HCT116 (cell line): ENCODE results near the gene DEPDC4. TPM values are rescaled to one million over a fixed set of nuclear protein-coding genes. Genes with fewer than 3 reads are reported as not detected.

Experiments
- ATAC-seq: fragments of 200-7000 bp; cut with Tn5 transposase; 2 replicates; pipeline ENCODE4 v1.9.1; 2020; ENCODE audit warnings: mild to moderate bottlenecking, moderate library complexity
- BruUV-seq: library from RNA; stranded (reverse); fragments of 400-500 nt; replicated peaks from 2 replicates; lab custom pipeline; 2021; lab: Mats Ljungman, UMichigan
- CTCF ChIA-PET: fragments of 300-600 bp; sonication (Branson Sonifier 250); formaldehyde crosslinking; loops from one replicate; lab custom pipeline; 2021; ENCODE audit warnings: antibody characterized with exemption; lab: Charles Lee
- POLR2A ChIA-PET: fragments of 300-600, 350-600 bp; sonication (Branson Sonifier 250); formaldehyde crosslinking; loops from one replicate; lab custom pipeline; 2021; ENCODE audit warnings: antibody characterized with exemption; lab: Charles Lee
- RAD21 ChIA-PET, 2 experiments: fragments of 300-600 bp; sonication (Branson Sonifier 250); formaldehyde crosslinking; loops; one replicate each; lab custom pipeline; 2023; ENCODE audit warnings: low total read pairs in 2 of 2; ENCODE audit not compliant: uncharacterized antibody in 2 of 2, unreplicated experiment in 2 of 2, low non-redundant PET in 1 of 2; lab: Charles Lee
- DNase-seq: peaks from one replicate; pipeline ENCODE4 v3.0.0-alpha.2; 2010; ENCODE audit warnings: low read depth, low spot score
- H2AFZ ChIP-seq: fragments of 200-600 bp; shearing (Covaris generic), sonication (generic); 2 replicates; pipeline ENCODE4 v1.6.1; 2017; ENCODE audit warnings: low read depth, mixed run types, mixed read lengths, antibody characterized with exemption, low read length; ENCODE audit not compliant: poor library complexity, severe bottlenecking
- H3K27ac ChIP-seq: 2 replicates; pipeline ENCODE4 v1.5.1; 2012; ENCODE audit warnings: low read depth, low read length
- H3K27me3 ChIP-seq: fragments of 200-600 bp; sonication (generic); 2 replicates; pipeline ENCODE4 v1.6.1; 2016; ENCODE audit warnings: mixed run types, low read length, mixed read lengths; ENCODE audit not compliant: insufficient read depth
- H3K36me3 ChIP-seq, 2 experiments: fragments of 200-500 bp in 1 of 2; fragments of 200-600 bp in 1 of 2; sonication (Bioruptor generic) in 1 of 2; sonication (generic) in 1 of 2; 2 replicates each; pipeline versions ENCODE4 v1.5.1 to v1.6.1; 2014 to 2016; ENCODE audit warnings: low read length in 2 of 2, inconsistent platforms in 1 of 2, mixed read lengths in 1 of 2, mixed run types in 1 of 2; ENCODE audit not compliant: insufficient read depth in 2 of 2, control insufficient read depth in 1 of 2
- H3K4me1 ChIP-seq, 2 experiments: fragments of 200-600 bp in 1 of 2; sonication (generic) in 1 of 2; 2 replicates each; pipeline versions ENCODE4 v1.5.1 to v1.6.1; 2012 to 2017; ENCODE audit warnings: low read length in 2 of 2, inconsistent platforms in 1 of 2, mild to moderate bottlenecking in 1 of 2, mixed read lengths in 1 of 2, mixed run types in 1 of 2, moderate library complexity in 1 of 2; ENCODE audit not compliant: insufficient read depth in 2 of 2, control insufficient read depth in 1 of 2
- H3K4me2 ChIP-seq: fragments of 200-600 bp; sonication (generic); 2 replicates; pipeline ENCODE4 v1.6.1; 2017; ENCODE audit warnings: mixed run types, low read length, mixed read lengths
- H3K4me3 ChIP-seq, 2 experiments: fragments of 200-600 bp in 1 of 2; sonication (generic) in 1 of 2; replicated peaks in 1 of 2; 2 replicates each; pipeline ENCODE4 v1.5.1; 2011 to 2016; ENCODE audit warnings: low read length in 2 of 2, control low read depth in 1 of 2, low read depth in 1 of 2, mild to moderate bottlenecking in 1 of 2, mixed read lengths in 1 of 2, mixed run types in 1 of 2
- H3K79me2 ChIP-seq: fragments of 200-600 bp; sonication (generic); 2 replicates; pipeline ENCODE4 v1.6.1; 2017; ENCODE audit warnings: mild to moderate bottlenecking, mixed run types, low read length, moderate library complexity, mixed read lengths; ENCODE audit not compliant: insufficient read depth
- H3K9ac ChIP-seq: fragments of 200-600 bp; sonication (generic); 2 replicates; pipeline ENCODE4 v1.6.1; 2016; ENCODE audit warnings: low read length, mixed read lengths
- H3K9me2 ChIP-seq: fragments of 200-600 bp; sonication (generic), shearing (Covaris generic); 2 replicates; pipeline ENCODE4 v1.6.1; 2017; ENCODE audit warnings: mixed run types, mild to moderate bottlenecking, moderate library complexity; ENCODE audit not compliant: insufficient read depth
- H3K9me3 ChIP-seq, 2 experiments: fragments of 200-500 bp in 1 of 2; fragments of 200-600 bp in 1 of 2; sonication (Bioruptor generic) in 1 of 2; sonication (generic) in 1 of 2; 2 replicates each; pipeline ENCODE4 v1.6.1; 2014 to 2017; ENCODE audit warnings: low read length in 2 of 2, mixed read lengths in 2 of 2, inconsistent platforms in 1 of 2, low read depth in 1 of 2, mild to moderate bottlenecking in 1 of 2, mixed run types in 1 of 2, moderate library complexity in 1 of 2; ENCODE audit not compliant: control insufficient read depth in 1 of 2, insufficient read depth in 1 of 2
- H4K20me1 ChIP-seq: fragments of 200-600 bp; sonication (generic), shearing (Covaris generic); 2 replicates; pipeline ENCODE4 v1.6.1; 2017; ENCODE audit warnings: mixed run types, mild to moderate bottlenecking, moderate library complexity; ENCODE audit not compliant: insufficient read depth
- ATF3 ChIP-seq: IDR thresholded peaks from 2 replicates; pipeline ENCODE4 v1.6.1; 2012
- EGR1 ChIP-seq: IDR thresholded peaks from 2 replicates; pipeline ENCODE4 v1.6.1; 2012; ENCODE audit warnings: low read depth
- EZH2 ChIP-seq: fragments of 200-600 bp; sonication (generic); IDR thresholded peaks from 2 replicates; pipeline ENCODE4 v1.6.1; 2017; ENCODE audit warnings: antibody characterized with exemption, mixed run types
- FOSL1 ChIP-seq: IDR thresholded peaks from 2 replicates; pipeline ENCODE4 v1.6.1; 2012; ENCODE audit warnings: low read depth
- MAX ChIP-seq: IDR thresholded peaks from 2 replicates; pipeline ENCODE4 v1.6.1; 2012
- POLR2A ChIP-seq: IDR thresholded peaks from 2 replicates; pipeline ENCODE4 v1.7.0; 2011; ENCODE audit warnings: borderline replicate concordance; ENCODE audit not compliant: insufficient read depth, insufficient read length; ENCODE audit errors: extremely low read depth
- REST ChIP-seq: IDR thresholded peaks from 2 replicates; pipeline ENCODE4 v1.6.1; 2012; ENCODE audit warnings: low read depth
- SIN3A ChIP-seq: IDR thresholded peaks from 2 replicates; pipeline ENCODE4 v1.6.1; 2012; ENCODE audit warnings: low read depth
- SRF ChIP-seq: IDR thresholded peaks from 2 replicates; pipeline ENCODE4 v1.6.1; 2012; ENCODE audit warnings: low read depth
- TCF7L2 ChIP-seq: IDR thresholded peaks from 2 replicates; pipeline ENCODE4 v1.7.0; 2011; ENCODE audit warnings: borderline replicate concordance, inconsistent platforms; ENCODE audit not compliant: insufficient read depth, insufficient read length; ENCODE audit errors: extremely low read depth
- YY1 ChIP-seq: IDR thresholded peaks from 2 replicates; pipeline ENCODE4 v1.6.1; 2011; ENCODE audit warnings: low read length, low read depth, moderate library complexity, mild to moderate bottlenecking; ENCODE audit not compliant: insufficient replicate concordance; ENCODE audit errors: extremely low read depth
- ZFX ChIP-seq: fragments of 450-650 bp; IDR thresholded peaks from 2 replicates; pipeline ENCODE4 v1.6.1; 2017
- intact Hi-C: fragments of 100-400 bp; cut with micrococcal nuclease; formaldehyde crosslinking; loops from 2 replicates; pipeline ENCODE4 v1.10.0; 2022
- total RNA-seq: library from RNA; stranded (reverse); gene quantifications from one replicate; pipeline ENCODE4 v1.2.1, GENCODE V29; 2021; ENCODE audit not compliant: unreplicated experiment

DEPDC4 gene
- total RNA-seq, 1 experiment from 2014 or later, result 3.4 TPM

- H3K79me2 ChIP-seq, result no peaks in the 10 kb centered on the region
- no peaks in the 10 kb centered on the region for H3K9me2 ChIP-seq
- ChIA-PET CTCF (no interaction called here), RAD21 (no interaction called here)
- ATAC-seq, result no peak
- H3K9me3 ChIP-seq, result no peaks in the 10 kb centered on the region
- intact Hi-C loops, result no loop called here
- H3K9ac ChIP-seq, result no peak overlapping the region
- no peaks in the 10 kb centered on the region; the same call in 1 of the 2 replicates for H4K20me1 ChIP-seq
- TF ChIP-seq ATF3 (no peak), POLR2A (no peak), ZFX (no peak), TCF7L2 (no peak), FOSL1 (no peak), REST (no peak), SIN3A (no peak), SRF (no peak), EGR1 (no peak), MAX (no peak), YY1 (no peak), EZH2 (no peak)
- TF ChIP-seq, all 23 proteins: peak for 0
- H3K27ac ChIP-seq, result no peak overlapping the region
- peaks cover 18 to 29% of the 10 kb centered on the region in 2 experiments; a peak in 3 of 4 replicates for H3K36me3 ChIP-seq
- no peak overlapping the region for H3K4me2 ChIP-seq
- POLR2A ChIA-PET, result no interaction called here
- H3K4me1 ChIP-seq, result no peaks in the 10 kb centered on the region
- no peak overlapping the region for H2AFZ ChIP-seq
- no peak overlapping the region for H3K4me3 ChIP-seq
- no TSS peak for BruUV-seq
- no peaks in the 10 kb centered on the region for H3K27me3 ChIP-seq
- no peak for DNase-seq
Measured at GRCh38 chr12:100219328-100220109, 47.4 kb downstream of the DEPDC4 start.
